ENCODE data around the gene FXYD4. TPM values are rescaled to one million over a fixed set of nuclear protein-coding genes. Genes with fewer than 3 reads are reported as not detected.

The FXYD4 gene
- total RNA-seq, 2 experiments from 2014 or later: not detected

- H3K79me2 ChIP-seq (ENCODE audit: insufficient read depth, low read depth, low read length): no peaks in the 10 kb centered on the region
- H3K9me3 ChIP-seq (ENCODE audit: low read length): no peaks in the 10 kb centered on the region
- no TSS peak for BruUV-seq (replicated peaks)
- H3K4me2 ChIP-seq (ENCODE audit: low read length): no peak overlapping the region
- no peak overlapping the region for H3K4me3 ChIP-seq (ENCODE audit: low read depth, low read length, poor library complexity, severe bottlenecking)
- no peak for DNase-seq (ENCODE audit: low spot score)
- H3K9me2 ChIP-seq (ENCODE audit: insufficient read depth, low read length): no peaks in the 10 kb centered on the region
- H3K36me3 ChIP-seq (ENCODE audit: insufficient read depth, low read length): no peaks in the 10 kb centered on the region
- no peaks in the 10 kb centered on the region for H4K20me1 ChIP-seq (ENCODE audit: insufficient read depth, low read length)
- H2AFZ ChIP-seq (ENCODE audit: low read length): no peak overlapping the region
- intact Hi-C loops (cut with micrococcal nuclease; ENCODE audit: unreplicated experiment): no loop called here
- CTCF ChIA-PET (ENCODE audit: unreplicated experiment): no interaction called here
- POLR2A ChIA-PET: interaction anchor here (1.0 kb wide), 1 partner anchor 57 kb away, joined by 3 read pairs; no protein-coding TSS in a partner anchor
- no peak overlapping the region for H3K27ac ChIP-seq (ENCODE audit: low read depth, low read length, poor library complexity, severe bottlenecking)
- no peak for TF ChIP-seq EZH2phosphoT487 (IDR thresholded peaks at IDR 0.05; ENCODE audit: borderline replicate concordance, low read depth, low read length)
- no peak for TF ChIP-seq CTCF (conservative IDR thresholded peaks at IDR 0.05; ENCODE audit: low read length)
- H3K4me1 ChIP-seq (ENCODE audit: insufficient read depth, low read length, poor library complexity, severe bottlenecking): no peaks in the 10 kb centered on the region
Observed at GRCh38 chr10:43354330-43354635, 17.2 kb upstream of the FXYD4 start.

- no peak overlapping the region for H2AFZ ChIP-seq (ENCODE audit: low read length)
- no peaks in the 10 kb centered on the region for H3K79me2 ChIP-seq (ENCODE audit: insufficient read depth, low read depth, low read length)
- H3K36me3 ChIP-seq (ENCODE audit: insufficient read depth, low read length): no peaks in the 10 kb centered on the region
- H3K9me2 ChIP-seq (ENCODE audit: insufficient read depth, low read length): no peaks in the 10 kb centered on the region
- H3K4me3 ChIP-seq (ENCODE audit: low read depth, low read length, poor library complexity, severe bottlenecking): no peak overlapping the region
- no peak overlapping the region for H3K27ac ChIP-seq (ENCODE audit: low read depth, low read length, poor library complexity, severe bottlenecking)
- TF ChIP-seq CTCF (conservative IDR thresholded peaks at IDR 0.05; ENCODE audit: low read length) (no peak), EZH2phosphoT487 (IDR thresholded peaks at IDR 0.05; ENCODE audit: borderline replicate concordance, low read depth, low read length) (no peak)
- DNase-seq (ENCODE audit: low spot score): no peak
- POLR2A ChIA-PET: interaction anchor here (1.0 kb wide), 1 partner anchor 58 kb away, joined by 3 read pairs; no protein-coding TSS in a partner anchor
- no peaks in the 10 kb centered on the region for H3K4me1 ChIP-seq (ENCODE audit: insufficient read depth, low read length, poor library complexity, severe bottlenecking)
- intact Hi-C loops (cut with micrococcal nuclease; ENCODE audit: unreplicated experiment): no loop called here
- no peaks in the 10 kb centered on the region for H3K9me3 ChIP-seq (ENCODE audit: low read length)
- BruUV-seq (replicated peaks): no TSS peak
- no peaks in the 10 kb centered on the region for H4K20me1 ChIP-seq (ENCODE audit: insufficient read depth, low read length)
- H3K4me2 ChIP-seq (ENCODE audit: low read length): no peak overlapping the region
- CTCF ChIA-PET (ENCODE audit: unreplicated experiment): no interaction called here
Observed at GRCh38 chr10:43354879-43355380, 16.5 kb upstream of the FXYD4 start.

- no peaks in the 10 kb centered on the region for H3K36me3 ChIP-seq (ENCODE audit: insufficient read depth, low read length)
- H4K20me1 ChIP-seq (ENCODE audit: insufficient read depth, low read length): no peaks in the 10 kb centered on the region
- no peaks in the 10 kb centered on the region for H3K9me2 ChIP-seq (ENCODE audit: insufficient read depth, low read length)
- TF ChIP-seq EZH2phosphoT487 (IDR thresholded peaks at IDR 0.05; ENCODE audit: borderline replicate concordance, low read depth, low read length) (no peak), CTCF (conservative IDR thresholded peaks at IDR 0.05; ENCODE audit: low read length) (no peak)
- no peaks in the 10 kb centered on the region for H3K79me2 ChIP-seq (ENCODE audit: insufficient read depth, low read depth, low read length)
- no peak overlapping the region for H2AFZ ChIP-seq (ENCODE audit: low read length)
- DNase-seq (ENCODE audit: low spot score): no peak
- H3K4me3 ChIP-seq (ENCODE audit: low read depth, low read length, poor library complexity, severe bottlenecking): no peak overlapping the region
- intact Hi-C loops (cut with micrococcal nuclease; ENCODE audit: unreplicated experiment): no loop called here
- ChIA-PET POLR2A (no interaction called here), CTCF (ENCODE audit: unreplicated experiment) (no interaction called here)
- no peak overlapping the region for H3K4me2 ChIP-seq (ENCODE audit: low read length)
- no peaks in the 10 kb centered on the region for H3K9me3 ChIP-seq (ENCODE audit: low read length)
- H3K4me1 ChIP-seq (ENCODE audit: insufficient read depth, low read length, poor library complexity, severe bottlenecking): no peaks in the 10 kb centered on the region
- H3K27ac ChIP-seq (ENCODE audit: low read depth, low read length, poor library complexity, severe bottlenecking): no peak overlapping the region
- no TSS peak for BruUV-seq (replicated peaks)
Observed at GRCh38 chr10:43355749-43356371, 15.6 kb upstream of the FXYD4 start.

Measured in OCI-LY7 (cell line).